ENCODE results near the gene ZBTB38. TPM values are rescaled to one million over a fixed set of nuclear protein-coding genes. Genes with fewer than 3 reads are reported as not detected.

ZBTB38 gene
- total RNA-seq, 4 donors from 2014 or later, result 143 to 185 (median 165) TPM

- TF ChIP-seq, protein P1, sequence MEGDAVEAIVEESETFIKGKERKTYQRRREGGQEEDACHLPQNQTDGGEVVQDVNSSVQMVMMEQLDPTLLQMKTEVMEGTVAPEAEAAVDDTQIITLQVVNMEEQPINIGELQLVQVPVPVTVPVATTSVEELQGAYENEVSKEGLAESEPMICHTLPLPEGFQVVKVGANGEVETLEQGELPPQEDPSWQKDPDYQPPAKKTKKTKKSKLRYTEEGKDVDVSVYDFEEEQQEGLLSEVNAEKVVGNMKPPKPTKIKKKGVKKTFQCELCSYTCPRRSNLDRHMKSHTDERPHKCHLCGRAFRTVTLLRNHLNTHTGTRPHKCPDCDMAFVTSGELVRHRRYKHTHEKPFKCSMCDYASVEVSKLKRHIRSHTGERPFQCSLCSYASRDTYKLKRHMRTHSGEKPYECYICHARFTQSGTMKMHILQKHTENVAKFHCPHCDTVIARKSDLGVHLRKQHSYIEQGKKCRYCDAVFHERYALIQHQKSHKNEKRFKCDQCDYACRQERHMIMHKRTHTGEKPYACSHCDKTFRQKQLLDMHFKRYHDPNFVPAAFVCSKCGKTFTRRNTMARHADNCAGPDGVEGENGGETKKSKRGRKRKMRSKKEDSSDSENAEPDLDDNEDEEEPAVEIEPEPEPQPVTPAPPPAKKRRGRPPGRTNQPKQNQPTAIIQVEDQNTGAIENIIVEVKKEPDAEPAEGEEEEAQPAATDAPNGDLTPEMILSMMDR (IDR thresholded peaks at IDR 0.05), result no peak
- TF ChIP-seq POLR2A (IDR thresholded peaks at IDR 0.05), result no peak
- Histone ChIP-seq H3K9me3 (no peaks in the 10 kb centered on the region), H3K27me3 (no peaks in the 10 kb centered on the region), H3K4me1 (peaks cover 0 to 10% of the 10 kb centered on the region in 2 donors), H3K27ac (peak overlapping the region in 1 of 3 donors; percentile 18), H3K36me3 (no peaks in the 10 kb centered on the region), H3K4me3 (replicated peaks in 1 of 3) (no peak overlapping the region)
- DNase-seq, result peak in 1 of 2 donors; percentile 24
- 44 to 75% methylated on average over 9 of the region's 9 CpGs for WGBS, 2 donors
- intact Hi-C loops (cut with DNase I), result no loop called here
Measured at GRCh38 chr3:141331377-141332318, 36.7 kb upstream of the ZBTB38 start.

- no peaks in the 10 kb centered on the region for H3K36me3 ChIP-seq
- peak overlapping the region in 1 of 3 donors; percentile 18 for H3K27ac ChIP-seq
- no peak overlapping the region for H3K4me3 ChIP-seq (replicated peaks in 1 of 3)
- H3K4me1 ChIP-seq, result peaks cover 0 to 10% of the 10 kb centered on the region in 2 donors
- TF ChIP-seq, protein P1 (IDR thresholded peaks at IDR 0.05), result no peak
- no peak for TF ChIP-seq POLR2A (IDR thresholded peaks at IDR 0.05)
- intact Hi-C loops (cut with DNase I), result no loop called here
- WGBS, 2 donors, result 88 to 89% methylated on average over 5 of the region's 5 CpGs
- no peak for DNase-seq
- no peaks in the 10 kb centered on the region for H3K27me3 ChIP-seq
- H3K9me3 ChIP-seq, result no peaks in the 10 kb centered on the region
Measured at GRCh38 chr3:141332416-141332815, 35.9 kb upstream of the ZBTB38 start.

DNA sequence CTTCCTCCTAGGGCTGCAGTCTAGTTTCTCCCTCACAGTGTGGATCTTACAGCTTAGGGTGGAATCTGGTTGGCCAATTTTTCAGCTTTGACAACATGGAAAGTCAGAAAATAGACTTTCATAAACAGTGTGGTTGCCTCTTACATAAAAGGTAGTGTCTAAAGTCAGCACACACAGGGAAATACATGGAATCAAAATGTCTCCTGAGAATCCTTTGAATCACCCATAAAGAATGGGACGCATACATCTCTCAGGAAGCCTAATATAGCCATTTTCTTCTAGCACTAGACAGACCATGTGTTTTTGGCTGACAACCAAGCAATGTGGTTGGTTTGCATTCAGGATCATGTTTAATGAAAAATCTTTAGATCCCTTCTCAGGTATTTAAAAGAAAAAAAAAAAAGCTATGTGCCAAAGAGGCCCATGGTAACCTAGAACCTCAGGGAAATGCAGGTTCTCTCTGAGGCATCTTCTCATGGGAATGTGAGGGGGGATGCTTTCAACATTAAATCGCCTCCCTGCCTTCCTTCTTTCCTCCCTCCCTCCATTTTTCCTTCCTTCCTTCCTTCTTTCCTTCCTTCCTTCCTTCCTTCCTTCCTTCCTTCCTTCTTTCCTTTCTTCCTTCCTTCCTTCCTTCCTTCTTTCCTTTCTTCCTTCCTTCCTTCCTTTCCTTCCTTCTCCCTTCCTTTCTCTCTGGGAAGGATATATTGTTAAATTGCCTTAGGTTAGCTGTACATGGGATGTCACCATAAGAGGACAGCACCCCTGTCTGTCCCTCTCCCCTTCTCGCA is 34.3 kb upstream of the ZBTB38 start:
- intact Hi-C loops (cut with DNase I), result no loop called here
- H3K27ac ChIP-seq, result no peak overlapping the region
- no peak for DNase-seq
- no peak for TF ChIP-seq POLR2A (IDR thresholded peaks at IDR 0.05)
- TF ChIP-seq, protein P1 (IDR thresholded peaks at IDR 0.05), result no peak
- H3K36me3 ChIP-seq, result no peaks in the 10 kb centered on the region
- peaks cover 0 to 10% of the 10 kb centered on the region in 2 donors for H3K4me1 ChIP-seq
- no peaks in the 10 kb centered on the region for H3K27me3 ChIP-seq
- WGBS, 2 donors, result 92 to 99% methylated on average over 3 of the region's 3 CpGs
- H3K9me3 ChIP-seq, result no peaks in the 10 kb centered on the region
- no peak overlapping the region for H3K4me3 ChIP-seq (replicated peaks in 1 of 3)

- TF ChIP-seq, protein P1 (IDR thresholded peaks at IDR 0.05), result no peak
- no peak for TF ChIP-seq POLR2A (IDR thresholded peaks at IDR 0.05)
- no peaks in the 10 kb centered on the region for H3K27me3 ChIP-seq
- no peaks in the 10 kb centered on the region for H3K9me3 ChIP-seq
- H3K36me3 ChIP-seq, result no peaks in the 10 kb centered on the region
- H3K27ac ChIP-seq, result no peak overlapping the region
- intact Hi-C loops (cut with DNase I), result no loop called here
- DNase-seq, result peak; percentile 60 to 69
- H3K4me1 ChIP-seq, result peaks cover 0 to 10% of the 10 kb centered on the region in 2 donors
- H3K4me3 ChIP-seq (replicated peaks in 1 of 3), result no peak overlapping the region
- WGBS, 2 donors, result 70 to 77% methylated on average over 11 of the region's 11 CpGs
Measured at GRCh38 chr3:141334627-141335250, 33.6 kb upstream of the ZBTB38 start.

All from thyroid gland (tissue), 4 donors.